ENCODE results near the gene OLFM1. TPM values are rescaled to one million over a fixed set of nuclear protein-coding genes. Genes with fewer than 3 reads are reported as not detected.

The OLFM1 gene
- total RNA-seq, 1 donor from 2014 or later: not detected

- no peaks in the 10 kb centered on the region for H3K36me3 Mint-ChIP-seq (ENCODE audit: low read depth)
- CTCF ChIA-PET: no interaction called here
- no peak overlapping the region for H3K4me3 Mint-ChIP-seq
- POLR2A ChIA-PET: no interaction called here
- DNase-seq: no peak
- TF ChIP-seq, protein P1, sequence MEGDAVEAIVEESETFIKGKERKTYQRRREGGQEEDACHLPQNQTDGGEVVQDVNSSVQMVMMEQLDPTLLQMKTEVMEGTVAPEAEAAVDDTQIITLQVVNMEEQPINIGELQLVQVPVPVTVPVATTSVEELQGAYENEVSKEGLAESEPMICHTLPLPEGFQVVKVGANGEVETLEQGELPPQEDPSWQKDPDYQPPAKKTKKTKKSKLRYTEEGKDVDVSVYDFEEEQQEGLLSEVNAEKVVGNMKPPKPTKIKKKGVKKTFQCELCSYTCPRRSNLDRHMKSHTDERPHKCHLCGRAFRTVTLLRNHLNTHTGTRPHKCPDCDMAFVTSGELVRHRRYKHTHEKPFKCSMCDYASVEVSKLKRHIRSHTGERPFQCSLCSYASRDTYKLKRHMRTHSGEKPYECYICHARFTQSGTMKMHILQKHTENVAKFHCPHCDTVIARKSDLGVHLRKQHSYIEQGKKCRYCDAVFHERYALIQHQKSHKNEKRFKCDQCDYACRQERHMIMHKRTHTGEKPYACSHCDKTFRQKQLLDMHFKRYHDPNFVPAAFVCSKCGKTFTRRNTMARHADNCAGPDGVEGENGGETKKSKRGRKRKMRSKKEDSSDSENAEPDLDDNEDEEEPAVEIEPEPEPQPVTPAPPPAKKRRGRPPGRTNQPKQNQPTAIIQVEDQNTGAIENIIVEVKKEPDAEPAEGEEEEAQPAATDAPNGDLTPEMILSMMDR (IDR thresholded peaks at IDR 0.05): no peak
- ATAC-seq (ENCODE audit: low read depth): no peak
- H3K4me1 Mint-ChIP-seq: peaks cover 4% of the 10 kb centered on the region
- intact Hi-C loops (cut with micrococcal nuclease): no loop called here
- no peak overlapping the region for H3K27ac Mint-ChIP-seq
- H3K9me3 Mint-ChIP-seq: peaks cover 6% of the 10 kb centered on the region
- peaks cover 9% of the 10 kb centered on the region for H3K27me3 Mint-ChIP-seq
Measured at GRCh38 chr9:135130207-135130976, 42.9 kb downstream of the OLFM1 start.

GRCh38 chr9:135131488-135131887, 44.0 kb downstream of the OLFM1 start:
- H3K36me3 Mint-ChIP-seq (ENCODE audit: low read depth): no peaks in the 10 kb centered on the region
- ATAC-seq (ENCODE audit: low read depth): no peak
- CTCF ChIA-PET: no interaction called here

GRCh38 chr9:135132008-135132407, 44.5 kb downstream of the OLFM1 start:
- POLR2A ChIA-PET: no interaction called here
- Mint-ChIP-seq H3K4me1 (peaks cover 4% of the 10 kb centered on the region), H3K9me3 (peaks cover 6% of the 10 kb centered on the region), H3K4me3 (no peak overlapping the region), H3K36me3 (ENCODE audit: low read depth) (no peaks in the 10 kb centered on the region), H3K27ac (no peak overlapping the region), H3K27me3 (peaks cover 11% of the 10 kb centered on the region)
- TF ChIP-seq, protein P1 (IDR thresholded peaks at IDR 0.05): no peak
- no peak for DNase-seq
- intact Hi-C loops (cut with micrococcal nuclease): no loop called here
- no peak for ATAC-seq (ENCODE audit: low read depth)
- CTCF ChIA-PET: no interaction called here

More at GRCh38 chr9:135131488-135131887, 44.0 kb downstream of the OLFM1 start:
- H3K9me3 Mint-ChIP-seq: peaks cover 6% of the 10 kb centered on the region
- TF ChIP-seq, protein P1 (IDR thresholded peaks at IDR 0.05): no peak
- DNase-seq: no peak
- POLR2A ChIA-PET: no interaction called here
- H3K4me3 Mint-ChIP-seq: no peak overlapping the region
- H3K4me1 Mint-ChIP-seq: peaks cover 4% of the 10 kb centered on the region
- H3K27me3 Mint-ChIP-seq: peaks cover 9% of the 10 kb centered on the region
- H3K27ac Mint-ChIP-seq: no peak overlapping the region
- intact Hi-C loops (cut with micrococcal nuclease): no loop called here

- no peak for ATAC-seq (ENCODE audit: low read depth)
- CTCF ChIA-PET: no interaction called here
- Mint-ChIP-seq H3K9me3 (peaks cover 6% of the 10 kb centered on the region), H3K4me1 (peaks cover 4% of the 10 kb centered on the region), H3K27ac (no peak overlapping the region), H3K36me3 (ENCODE audit: low read depth) (no peaks in the 10 kb centered on the region), H3K4me3 (no peak overlapping the region), H3K27me3 (peaks cover 14% of the 10 kb centered on the region)
- no peak for DNase-seq
- intact Hi-C loops (cut with micrococcal nuclease): no loop called here
- POLR2A ChIA-PET: no interaction called here
- TF ChIP-seq, protein P1 (IDR thresholded peaks at IDR 0.05): no peak
Measured at GRCh38 chr9:135134268-135135022, 47.0 kb downstream of the OLFM1 start.

GRCh38 chr9:135135171-135135928, 47.9 kb downstream of the OLFM1 start:
- intact Hi-C loops (cut with micrococcal nuclease): no loop called here
- ChIA-PET POLR2A (no interaction called here), CTCF (no interaction called here)
- peaks cover 14% of the 10 kb centered on the region for H3K27me3 Mint-ChIP-seq
- H3K4me3 Mint-ChIP-seq: no peak overlapping the region
- ATAC-seq (ENCODE audit: low read depth) (no peak), DNase-seq (no peak)
- H3K9me3 Mint-ChIP-seq: peaks cover 1% of the 10 kb centered on the region
- H3K27ac Mint-ChIP-seq: no peak overlapping the region
- TF ChIP-seq, protein P1 (IDR thresholded peaks at IDR 0.05): no peak
- no peaks in the 10 kb centered on the region for H3K4me1 Mint-ChIP-seq
- no peaks in the 10 kb centered on the region for H3K36me3 Mint-ChIP-seq (ENCODE audit: low read depth)

Data from activated B cell treated with CpG ODN at 0.5 μM for 24 hours (primary cell).